Activated naive CD8-positive, alpha-beta T cell treated with anti-CD3 and anti-CD28 coated beads for 36 hours (primary cell): Measurements from ENCODE around the gene VCL. TPM values are rescaled to one million over a fixed set of nuclear protein-coding genes. Genes with fewer than 3 reads are reported as not detected.

Experiments
- DNase-seq: peaks from one replicate; pipeline ENCODE4 v3.0.0; 2021
- H3K27ac Mint-ChIP-seq: one replicate; pipeline ENCODE4 v1.8.0; 2022; ENCODE audit warnings: mild to moderate bottlenecking, moderate library complexity, mixed read lengths
- H3K27me3 Mint-ChIP-seq: one replicate; pipeline ENCODE4 v1.8.0; 2022; ENCODE audit warnings: mild to moderate bottlenecking, mixed read lengths
- H3K36me3 Mint-ChIP-seq: one replicate; pipeline ENCODE4 v1.8.0; 2021; ENCODE audit warnings: mild to moderate bottlenecking, mixed read lengths
- H3K4me1 Mint-ChIP-seq: one replicate; pipeline ENCODE4 v1.8.0; 2021; ENCODE audit warnings: mixed read lengths
- H3K4me3 Mint-ChIP-seq: one replicate; pipeline ENCODE4 v1.8.0; 2022; ENCODE audit warnings: mild to moderate bottlenecking, moderate library complexity, mixed read lengths
- H3K9me3 Mint-ChIP-seq: one replicate; pipeline ENCODE4 v1.8.0; 2022; ENCODE audit warnings: mixed read lengths
- total RNA-seq, 2 experiments: library from RNA; stranded (reverse); gene quantifications; one replicate each; pipeline ENCODE4 v1.2.3, GENCODE V29; 2021

VCL gene
- total RNA-seq, 2 experiments from 2014 or later = 9.6 to 10.0 TPM

DNA sequence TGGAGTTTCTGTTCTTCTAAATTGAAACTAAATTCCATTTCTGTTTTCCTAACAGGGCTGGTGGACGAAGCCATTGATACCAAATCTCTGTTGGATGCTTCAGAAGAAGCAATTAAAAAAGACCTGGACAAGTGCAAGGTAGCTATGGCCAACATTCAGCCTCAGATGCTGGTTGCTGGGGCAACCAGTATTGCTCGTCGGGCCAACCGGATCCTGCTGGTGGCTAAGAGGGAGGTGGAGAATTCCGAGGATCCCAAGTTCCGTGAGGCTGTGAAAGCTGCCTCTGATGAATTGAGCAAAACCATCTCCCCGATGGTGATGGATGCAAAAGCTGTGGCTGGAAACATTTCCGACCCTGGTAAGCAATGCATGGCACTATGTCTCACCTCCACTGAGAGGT lies 107.1 kb downstream of the VCL start:
- Mint-ChIP-seq H3K4me1 (no peaks in the 10 kb centered on the region), H3K27ac (no peak overlapping the region), H3K4me3 (no peak overlapping the region), H3K27me3 (no peaks in the 10 kb centered on the region), H3K36me3 (peaks cover 5% of the 10 kb centered on the region), H3K9me3 (no peaks in the 10 kb centered on the region)
- DNase-seq = no peak

- Mint-ChIP-seq H3K9me3 (no peaks in the 10 kb centered on the region), H3K4me3 (no peak overlapping the region), H3K27me3 (no peaks in the 10 kb centered on the region), H3K4me1 (no peaks in the 10 kb centered on the region), H3K27ac (no peak overlapping the region), H3K36me3 (peaks cover 9% of the 10 kb centered on the region)
- no peak for DNase-seq
These were observed 109.5 kb downstream of the VCL start for GRCh38 chr10:74107391-74107790.

DNA sequence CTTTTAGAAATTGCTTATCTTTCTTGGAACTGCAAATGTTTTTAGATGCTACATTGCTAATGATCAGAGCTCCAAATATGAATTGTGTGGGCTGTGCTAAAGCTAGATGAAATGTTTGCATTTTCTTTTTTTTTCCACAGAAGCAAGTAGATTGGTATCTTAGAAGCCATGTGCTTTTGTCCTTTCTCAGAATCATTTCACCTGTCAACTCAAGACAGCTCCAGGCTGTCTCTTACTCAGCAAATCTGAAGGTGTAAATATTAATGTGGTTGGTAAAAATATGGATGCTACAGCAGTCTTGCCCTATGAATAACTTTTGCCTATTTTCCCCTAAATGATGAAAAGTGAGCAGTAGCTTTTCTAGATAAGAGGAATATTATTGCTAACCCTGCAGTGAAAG lies 111.5 kb downstream of the VCL start:
- Mint-ChIP-seq H3K27me3 (no peaks in the 10 kb centered on the region), H3K4me1 (no peaks in the 10 kb centered on the region), H3K27ac (no peak overlapping the region), H3K9me3 (no peaks in the 10 kb centered on the region), H3K4me3 (no peak overlapping the region), H3K36me3 (peaks cover 13% of the 10 kb centered on the region)
- no peak for DNase-seq

DNA sequence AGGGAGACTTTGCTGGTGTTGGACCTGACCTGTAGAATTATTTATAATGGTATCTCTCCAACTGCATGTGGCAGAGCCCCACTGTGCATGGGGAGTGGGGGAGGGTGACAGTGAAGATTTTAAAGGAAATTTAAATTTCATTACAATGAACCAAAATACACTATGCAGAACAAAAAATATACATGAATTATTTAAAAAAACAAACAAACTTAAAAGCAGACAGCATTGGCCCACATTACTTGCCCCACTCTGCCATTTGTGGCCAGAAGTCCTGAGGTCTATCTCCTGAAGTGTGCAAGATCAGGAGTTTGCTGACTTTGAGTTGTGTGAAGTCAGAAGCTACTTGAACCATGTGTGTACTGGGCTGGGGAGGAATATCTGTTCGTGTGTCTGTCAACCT lies 112.2 kb downstream of the VCL start:
- no peak overlapping the region for H3K27ac Mint-ChIP-seq
- DNase-seq = no peak
- H3K27me3 Mint-ChIP-seq = no peaks in the 10 kb centered on the region
- H3K4me3 Mint-ChIP-seq = no peak overlapping the region
- no peaks in the 10 kb centered on the region for H3K9me3 Mint-ChIP-seq
- no peaks in the 10 kb centered on the region for H3K4me1 Mint-ChIP-seq
- peaks cover 14% of the 10 kb centered on the region for H3K36me3 Mint-ChIP-seq

DNA sequence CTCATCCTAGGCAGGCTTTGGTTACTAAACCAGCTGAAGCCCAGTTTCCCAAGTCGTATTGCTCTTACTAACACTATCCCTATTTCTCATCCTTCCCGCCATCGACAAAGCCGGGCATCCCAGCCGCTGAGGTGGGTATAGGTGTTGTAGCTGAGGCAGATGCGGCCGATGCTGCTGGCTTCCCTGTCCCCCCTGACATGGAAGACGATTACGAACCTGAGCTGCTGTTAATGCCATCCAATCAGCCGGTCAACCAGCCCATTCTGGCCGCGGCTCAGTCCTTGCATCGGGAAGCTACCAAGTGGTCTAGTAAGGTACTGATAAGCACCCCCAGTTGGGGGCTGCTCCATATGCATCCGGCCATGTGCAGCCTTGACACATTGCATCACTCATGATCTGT lies 113.9 kb downstream of the VCL start:
- Mint-ChIP-seq H3K27me3 (no peaks in the 10 kb centered on the region), H3K4me3 (no peak overlapping the region), H3K36me3 (peaks cover 19% of the 10 kb centered on the region), H3K9me3 (no peaks in the 10 kb centered on the region), H3K27ac (no peak overlapping the region), H3K4me1 (no peaks in the 10 kb centered on the region)
- no peak for DNase-seq

DNA sequence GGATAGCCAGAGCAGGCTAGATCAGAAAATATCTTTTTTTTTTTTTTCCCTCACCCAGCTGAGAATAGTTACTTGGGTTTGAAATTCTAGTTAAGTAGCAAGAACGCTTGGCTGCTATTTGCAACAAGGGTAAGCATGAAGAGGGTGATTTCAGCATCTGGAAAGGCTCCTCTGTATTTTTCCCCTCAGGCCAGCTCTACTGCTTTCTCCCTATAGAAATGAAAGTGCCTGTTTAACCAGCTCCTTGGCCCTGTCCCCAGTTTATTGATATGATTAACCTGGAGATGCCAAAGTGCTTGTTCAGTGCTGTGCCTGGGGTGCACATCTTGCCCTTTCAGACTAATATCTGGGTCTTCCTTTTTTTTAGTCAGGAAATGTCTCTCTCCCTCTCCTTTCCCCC lies 115.6 kb downstream of the VCL start:
- no peak overlapping the region for H3K27ac Mint-ChIP-seq
- no peaks in the 10 kb centered on the region for H3K27me3 Mint-ChIP-seq
- no peaks in the 10 kb centered on the region for H3K9me3 Mint-ChIP-seq
- peaks cover 4% of the 10 kb centered on the region for H3K4me1 Mint-ChIP-seq
- no peak for DNase-seq
- H3K4me3 Mint-ChIP-seq = no peak overlapping the region
- peaks cover 26% of the 10 kb centered on the region for H3K36me3 Mint-ChIP-seq

- Mint-ChIP-seq H3K9me3 (no peaks in the 10 kb centered on the region), H3K36me3 (peaks cover 29% of the 10 kb centered on the region), H3K27me3 (no peaks in the 10 kb centered on the region), H3K27ac (no peak overlapping the region), H3K4me3 (no peak overlapping the region), H3K4me1 (peaks cover 4% of the 10 kb centered on the region)
- DNase-seq = no peak
These were observed 116.1 kb downstream of the VCL start for GRCh38 chr10:74114041-74114448.

DNA sequence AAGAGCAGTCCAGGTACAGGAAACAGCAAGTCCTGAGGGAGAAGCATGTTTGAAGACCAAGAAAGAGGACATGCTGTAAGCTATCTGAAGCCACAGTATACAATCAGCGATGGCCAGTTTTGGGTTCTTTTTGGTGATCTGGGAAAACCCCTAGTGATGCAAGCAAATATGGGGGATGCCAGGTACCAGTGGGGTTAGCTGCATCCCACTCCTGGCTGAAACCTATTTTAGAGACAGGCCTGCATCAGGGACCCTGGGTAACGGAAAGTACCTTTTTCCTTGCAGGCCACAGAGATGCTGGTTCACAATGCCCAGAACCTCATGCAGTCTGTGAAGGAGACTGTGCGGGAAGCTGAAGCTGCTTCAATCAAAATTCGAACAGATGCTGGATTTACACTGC lies 119.8 kb downstream of the VCL start:
- Mint-ChIP-seq H3K27ac (peak overlapping the region; percentile 74), H3K27me3 (no peaks in the 10 kb centered on the region), H3K9me3 (no peaks in the 10 kb centered on the region), H3K4me1 (peaks cover 8% of the 10 kb centered on the region), H3K36me3 (peaks cover 46% of the 10 kb centered on the region), H3K4me3 (no peak overlapping the region)
- DNase-seq = peak; percentile 3

- DNase-seq = no peak
- Mint-ChIP-seq H3K36me3 (peaks cover 45% of the 10 kb centered on the region), H3K27me3 (no peaks in the 10 kb centered on the region), H3K4me1 (peaks cover 11% of the 10 kb centered on the region), H3K9me3 (no peaks in the 10 kb centered on the region), H3K4me3 (no peak overlapping the region), H3K27ac (peak overlapping the region; percentile 49)
These were observed 120.9 kb downstream of the VCL start for GRCh38 chr10:74118804-74119203.

GRCh38 chr10:74120911-74121310 lies 123.0 kb downstream of the VCL start:
- peaks cover 40% of the 10 kb centered on the region for H3K36me3 Mint-ChIP-seq

GRCh38 chr10:74121368-74121767 lies 123.5 kb downstream of the VCL start:
- Mint-ChIP-seq H3K36me3 (peaks cover 39% of the 10 kb centered on the region), H3K9me3 (no peaks in the 10 kb centered on the region)

More at GRCh38 chr10:74120911-74121310, 123.0 kb downstream of the VCL start:
- Mint-ChIP-seq H3K27me3 (no peaks in the 10 kb centered on the region), H3K9me3 (no peaks in the 10 kb centered on the region), H3K4me3 (no peak overlapping the region), H3K27ac (no peak overlapping the region), H3K4me1 (peaks cover 11% of the 10 kb centered on the region)
- DNase-seq = no peak

DNA sequence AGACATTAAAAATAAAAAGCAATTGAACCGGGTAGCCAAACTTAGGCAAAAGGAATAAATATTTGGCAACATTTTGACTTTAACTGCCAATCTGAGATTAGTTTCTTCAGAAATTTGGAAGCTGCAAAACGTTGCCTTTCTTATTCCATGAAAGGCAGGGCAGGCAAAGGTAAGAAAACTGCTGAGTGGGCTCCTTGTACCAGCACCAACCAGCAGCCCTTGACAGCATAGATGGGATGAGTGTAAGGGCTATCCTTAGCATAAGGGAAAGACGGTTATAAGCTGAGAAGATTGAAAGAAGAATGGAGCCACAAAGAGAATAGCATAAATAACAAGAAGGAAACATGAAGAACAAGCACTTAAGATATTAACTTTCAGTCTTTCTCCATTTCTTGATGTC lies 124.1 kb downstream of the VCL start:
- Mint-ChIP-seq H3K4me3 (no peak overlapping the region), H3K27ac (peak overlapping the region; percentile 28), H3K9me3 (no peaks in the 10 kb centered on the region), H3K36me3 (peaks cover 36% of the 10 kb centered on the region), H3K4me1 (peaks cover 11% of the 10 kb centered on the region), H3K27me3 (no peaks in the 10 kb centered on the region)
- DNase-seq = no peak

More at GRCh38 chr10:74121368-74121767, 123.5 kb downstream of the VCL start:
- Mint-ChIP-seq H3K4me3 (no peak overlapping the region), H3K4me1 (peaks cover 11% of the 10 kb centered on the region), H3K27ac (no peak overlapping the region), H3K27me3 (no peaks in the 10 kb centered on the region)
- no peak for DNase-seq

DNA sequence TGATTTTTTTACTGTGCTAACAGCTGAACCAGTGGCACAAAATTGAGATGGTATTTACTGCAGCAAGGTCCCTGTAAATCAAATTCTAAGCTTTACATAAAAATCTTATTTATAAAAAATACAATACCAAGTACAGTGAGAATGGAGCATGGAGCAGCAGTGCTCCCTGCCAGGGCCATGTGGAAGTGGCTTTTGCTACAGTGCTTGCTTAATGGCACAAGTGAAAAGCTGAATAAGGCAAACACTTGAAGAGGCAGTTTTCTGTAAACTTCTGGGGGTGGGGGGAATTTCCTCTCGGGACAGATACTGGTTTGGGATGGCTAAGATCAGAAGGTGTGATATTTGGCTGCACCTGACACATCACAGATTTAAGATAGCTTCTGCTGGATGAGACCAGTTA lies 125.2 kb downstream of the VCL start:
- DNase-seq = no peak
- H3K9me3 Mint-ChIP-seq = no peaks in the 10 kb centered on the region
- peaks cover 32% of the 10 kb centered on the region for H3K36me3 Mint-ChIP-seq
- no peak overlapping the region for H3K4me3 Mint-ChIP-seq
- peaks cover 7% of the 10 kb centered on the region for H3K4me1 Mint-ChIP-seq
- no peaks in the 10 kb centered on the region for H3K27me3 Mint-ChIP-seq
- H3K27ac Mint-ChIP-seq = no peak overlapping the region

GRCh38 chr10:74133923-74134820 lies 136.3 kb downstream of the VCL start:
- Mint-ChIP-seq H3K4me3 (no peak overlapping the region), H3K36me3 (peaks cover 31% of the 10 kb centered on the region), H3K4me1 (peaks cover 2% of the 10 kb centered on the region), H3K27ac (no peak overlapping the region), H3K27me3 (no peaks in the 10 kb centered on the region), H3K9me3 (no peaks in the 10 kb centered on the region)
- DNase-seq = no peak

DNA sequence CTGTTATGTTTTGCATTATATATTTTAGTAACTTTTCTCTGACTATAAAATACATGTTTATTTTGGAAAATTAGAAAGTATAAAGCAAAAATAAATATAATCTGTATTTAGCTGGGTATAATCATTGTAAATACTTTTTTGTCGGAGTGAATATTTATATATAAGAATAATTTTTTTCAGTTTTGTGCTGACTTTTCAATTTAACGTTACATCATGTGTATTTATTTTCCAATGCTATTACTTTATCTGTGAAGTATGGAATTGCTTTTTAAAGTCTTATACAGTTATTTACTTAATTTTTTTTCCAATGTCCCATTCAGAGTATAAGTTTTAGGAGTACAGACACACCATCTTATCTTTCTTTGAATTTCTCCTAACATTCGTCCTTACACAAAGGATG lies 137.5 kb downstream of the VCL start:
- H3K36me3 Mint-ChIP-seq = peaks cover 31% of the 10 kb centered on the region

DNA sequence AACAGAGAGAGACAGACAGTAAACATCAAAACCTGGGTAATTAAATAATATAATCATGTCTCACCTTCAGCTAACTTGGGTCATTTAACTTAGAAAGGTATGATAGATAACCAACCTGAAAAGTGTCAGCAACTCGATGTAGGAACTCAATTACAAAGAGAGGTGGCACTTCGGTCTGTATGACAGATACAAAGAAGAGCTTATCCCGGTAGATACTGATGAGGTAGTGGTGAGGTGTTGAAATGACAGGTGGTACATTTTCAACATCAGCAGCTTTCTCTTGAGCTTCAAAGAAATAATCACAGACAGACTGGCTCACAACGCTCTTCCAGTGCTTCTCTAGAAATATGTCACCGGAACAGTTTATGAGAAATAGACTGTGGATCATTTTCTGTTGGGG lies 140.1 kb downstream of the VCL start:
- no peak for DNase-seq
- Mint-ChIP-seq H3K9me3 (no peaks in the 10 kb centered on the region), H3K4me1 (peaks cover 5% of the 10 kb centered on the region), H3K27ac (no peak overlapping the region), H3K36me3 (peaks cover 27% of the 10 kb centered on the region), H3K4me3 (no peak overlapping the region), H3K27me3 (no peaks in the 10 kb centered on the region)

More for the DNA sequence above, 137.5 kb downstream of the VCL start:
- Mint-ChIP-seq H3K4me1 (peaks cover 2% of the 10 kb centered on the region), H3K4me3 (no peak overlapping the region), H3K27me3 (no peaks in the 10 kb centered on the region), H3K9me3 (no peaks in the 10 kb centered on the region), H3K27ac (no peak overlapping the region)
- DNase-seq = no peak
